HepG2 (cell line): Measurements from ENCODE around the gene ATP11A. TPM values are rescaled to one million over a fixed set of nuclear protein-coding genes. Genes with fewer than 3 reads are reported as not detected.

ENCODE experiments used
- ATAC-seq: fragments of 200-7000 bp; cut with Tn5 transposase; 3 replicates; pipeline ENCODE4 v1.9.1; 2020; ENCODE audit warnings: mild to moderate bottlenecking, moderate library complexity
- BruUV-seq: library from RNA; stranded (reverse); fragments of 400-500 nt; replicated peaks from 2 replicates; lab custom pipeline; 2021; lab: Mats Ljungman, UMichigan
- CTCF ChIA-PET: fragments of 300-600 bp; formaldehyde crosslinking; extraction: SDS; loops from one replicate; lab custom pipeline; 2021; ENCODE audit warnings: low total read pairs, inconsistent platforms, low intra/inter-chr PET ratio; lab: Yijun Ruan, JAX
- POLR2A ChIA-PET: fragments of 350-600 bp; sonication (Branson Sonifier 250); formaldehyde crosslinking; loops from one replicate; lab custom pipeline; 2020; ENCODE audit warnings: antibody characterized with exemption, inconsistent platforms; lab: Yijun Ruan, JAX
- DNase-seq: peaks from one replicate; pipeline ENCODE4 v3.0.0-alpha.2; 2015; ENCODE audit warnings: low spot score
- FAIRE-seq: peaks from 3 replicates; lab custom pipeline; 2011; peaks lifted over from hg19 to GRCh38; lab: Jason Lieb, UNC
- H2AFZ ChIP-seq: one replicate; pipeline ENCODE4 v1.6.1; 2011; ENCODE audit warnings: low read length, inconsistent platforms
- H3K27ac ChIP-seq: fragments of 300-600 bp; 3 replicates; pipeline ENCODE4 v1.8.0; 2011; ENCODE audit warnings: mixed run types, mild to moderate bottlenecking, mixed read lengths, low read length, inconsistent platforms; ENCODE audit not compliant: insufficient read depth; ENCODE audit errors: extremely low read length
- H3K27me3 ChIP-seq, 2 experiments: fragments of 200-600 bp in 1 of 2; 2 replicates in 1 of 2; 3 replicates in 1 of 2; pipeline versions ENCODE4 v1.6.0 to v1.8.0; 2011; ENCODE audit warnings: low read length in 2 of 2, mild to moderate bottlenecking in 2 of 2, moderate library complexity in 2 of 2, inconsistent platforms in 1 of 2; ENCODE audit not compliant: insufficient read depth in 2 of 2, control insufficient read depth in 1 of 2
- H3K36me3 ChIP-seq, 2 experiments: fragments of 200-600 bp in 1 of 2; replicated peaks in 1 of 2; 2 replicates in 1 of 2; 3 replicates in 1 of 2; pipeline versions ENCODE4 v1.5.1 to v1.8.0; 2011; ENCODE audit warnings: low read length in 2 of 2, inconsistent platforms in 1 of 2; ENCODE audit not compliant: insufficient read depth in 2 of 2, control insufficient read depth in 1 of 2
- H3K4me1 ChIP-seq: 2 replicates; pipeline ENCODE4 v1.5.1; 2012; ENCODE audit warnings: low read length, inconsistent platforms; ENCODE audit not compliant: insufficient read depth
- H3K4me2 ChIP-seq: 2 replicates; pipeline ENCODE4 v1.6.0; 2011; ENCODE audit warnings: low read depth, low read length, inconsistent platforms
- H3K4me3 ChIP-seq, 3 experiments: fragments of 200-600 bp in 1 of 3; sonication (generic), shearing (Covaris generic) in 1 of 3; replicated peaks in 1 of 3; 2 replicates each; pipeline ENCODE4 v1.5.1; 2011 to 2016; ENCODE audit warnings: low read length in 3 of 3, inconsistent platforms in 2 of 3, low read depth in 2 of 3, mild to moderate bottlenecking in 2 of 3, control low read depth in 1 of 3, mixed read lengths in 1 of 3; ENCODE audit not compliant: insufficient read depth in 1 of 3
- H3K79me2 ChIP-seq: one replicate; pipeline ENCODE4 v1.6.1; 2011; ENCODE audit warnings: low read length, inconsistent platforms; ENCODE audit not compliant: insufficient read depth
- H3K9ac ChIP-seq: 2 replicates; pipeline ENCODE4 v1.6.0; 2011; ENCODE audit warnings: mild to moderate bottlenecking, low read depth, low read length, inconsistent platforms; ENCODE audit not compliant: insufficient read depth
- H3K9me3 ChIP-seq: 2 replicates; pipeline ENCODE4 v1.5.1; 2012; ENCODE audit warnings: mild to moderate bottlenecking, low read length
- H4K20me1 ChIP-seq: 2 replicates; pipeline ENCODE4 v1.6.0; 2011; ENCODE audit warnings: inconsistent platforms, mild to moderate bottlenecking, low read length, moderate library complexity; ENCODE audit not compliant: insufficient read depth
- HES4 ChIP-seq: sonication (generic); formaldehyde crosslinking; IDR thresholded peaks from 2 replicates; pipeline ENCODE4 v1.9.0; 2021; ENCODE audit warnings: mild to moderate bottlenecking, missing genetic modification reagents, borderline replicate concordance
- KDM2A ChIP-seq: sonication (generic); formaldehyde crosslinking; IDR thresholded peaks from 2 replicates; pipeline ENCODE4 v1.4.0; 2020; ENCODE audit warnings: low read depth, missing genetic modification reagents, borderline replicate concordance
- MBNL3 ChIP-seq: fragments of 250-450 bp; sonication (Bioruptor Pico); conservative IDR thresholded peaks from 2 replicates; pipeline ENCODE4 v1.8.0; 2022; ENCODE audit warnings: mild to moderate bottlenecking, inconsistent platforms
- MZF1 ChIP-seq: sonication (generic); formaldehyde crosslinking; IDR thresholded peaks from 2 replicates; pipeline ENCODE4 v1.8.1; 2023; ENCODE audit warnings: mild to moderate bottlenecking, missing genetic modification reagents, borderline replicate concordance
- NR3C1 ChIP-seq: sonication (generic); formaldehyde crosslinking; IDR thresholded peaks from 2 replicates; pipeline ENCODE4 v1.4.0; 2020; ENCODE audit warnings: missing genetic modification reagents
- PRMT3 ChIP-seq: sonication (generic); formaldehyde crosslinking; IDR thresholded peaks from 2 replicates; pipeline ENCODE4 v1.8.1; 2022; ENCODE audit warnings: low read depth, mild to moderate bottlenecking, moderate library complexity, missing genetic modification reagents, borderline replicate concordance
- RFX3 ChIP-seq: IDR thresholded peaks from 2 replicates; pipeline ENCODE4 v1.6.1; 2016; ENCODE audit warnings: missing biosample characterization, missing genetic modification reagents
- SMAD9 ChIP-seq: sonication (generic); formaldehyde crosslinking; IDR thresholded peaks from 2 replicates; pipeline ENCODE4 v1.5.1; 2020; ENCODE audit warnings: mild to moderate bottlenecking, missing genetic modification reagents
- SNAPC2 ChIP-seq: sonication (generic); formaldehyde crosslinking; IDR thresholded peaks from 2 replicates; pipeline ENCODE4 v1.8.1; 2022; ENCODE audit warnings: mild to moderate bottlenecking, missing genetic modification reagents
- SP5 ChIP-seq: IDR thresholded peaks from 2 replicates; pipeline ENCODE4 v1.6.1; 2016; ENCODE audit warnings: low read depth, borderline replicate concordance
- ZFP36 ChIP-seq: fragments of 150-350 bp; IDR thresholded peaks from 2 replicates; pipeline ENCODE4 v1.6.1; 2018; ENCODE audit warnings: borderline replicate concordance, low read length, low read depth; ENCODE audit not compliant: partially characterized antibody
- ZNF317 ChIP-seq: sonication (generic); formaldehyde crosslinking; IDR thresholded peaks from 2 replicates; pipeline ENCODE4 v1.5.0; 2020; ENCODE audit warnings: mild to moderate bottlenecking, missing genetic modification reagents
- ZNF672 ChIP-seq: sonication (generic); formaldehyde crosslinking; IDR thresholded peaks from 2 replicates; pipeline ENCODE4 v1.8.1; 2022; ENCODE audit warnings: missing genetic modification reagents
- ZNF709 ChIP-seq: sonication (generic); formaldehyde crosslinking; IDR thresholded peaks from 2 replicates; pipeline ENCODE4 v1.5.0; 2020; ENCODE audit warnings: mild to moderate bottlenecking, missing genetic modification reagents
- ZNF740 ChIP-seq: sonication (generic); formaldehyde crosslinking; IDR thresholded peaks from 2 replicates; pipeline ENCODE4 v1.4.0; 2020; ENCODE audit warnings: missing genetic modification reagents
- ZNF792 ChIP-seq: IDR thresholded peaks from 2 replicates; pipeline ENCODE4 v1.6.1; 2016
- WGBS: methylation state at CpG from one replicate; pipeline ENCODE4 v1.1.6; 2017; ENCODE audit warnings: low lambda C conversion rate; 5-methylcytosine and 5-hydroxymethylcytosine counted together
- in situ Hi-C: cut with HindIII; loops from 2 replicates; pipeline ENCODE4 v1.10.0; 2017; ENCODE audit warnings: low pct_unique_long_range_greater_than_20kb; ENCODE audit not compliant: extremely low pct_ligation_motif_present
- intact Hi-C: fragments of 100-400 bp; cut with micrococcal nuclease; formaldehyde crosslinking; loops from one replicate; pipeline ENCODE4 v1.10.0; 2022; ENCODE audit not compliant: unreplicated experiment
- polyA plus RNA-seq, 8 experiments: library from polyadenylated mRNA; depleted of rRNA in 3 of 8; stranded (reverse) in 7 of 8; unstranded in 1 of 8; fragments of >200 nt; fragmentation: Illumina TruSeq in 4 of 8; extraction: Trizol in 4 of 8; gene quantifications; 2 replicates each; pipeline versions ENCODE4 v1.2.1 to v1.2.3, GENCODE V29; 2011 to 2016; ENCODE audit warnings: low read depth in 4 of 8, missing spikeins in 1 of 8, mixed read lengths in 1 of 8; ENCODE audit not compliant: insufficient read depth in 1 of 8
- total RNA-seq, 5 experiments: library from RNA; depleted of rRNA; stranded (reverse); fragments of >200 nt; fragmentation: Illumina TruSeq; extraction: Trizol; gene quantifications; 2 replicates each; pipeline ENCODE4 v1.2.3, GENCODE V29; 2016; ENCODE audit warnings: low read depth in 1 of 5
- TF ChIP-seq, protein P1 (sequence below): sonication (generic); formaldehyde crosslinking; IDR thresholded peaks from 2 replicates; pipeline ENCODE4; 2020; ENCODE audit warnings: missing genetic modification reagents, mild to moderate bottlenecking, borderline replicate concordance

Gene ATP11A
- total and polyA plus RNA-seq, 2 of the 13 experiments (the other 11 are each of a cell fraction or from before 2014, with no cell fraction given): 18.4 to 20.1 TPM

- intact Hi-C loops (no loop called here), in situ Hi-C loops (no loop called here)
- Histone ChIP-seq H3K27me3 (peaks cover 3 to 37% of the 10 kb centered on the region in 2 experiments; a peak in 4 of 5 replicates), H3K4me3 (no peak overlapping the region), H3K79me2 (no peaks in the 10 kb centered on the region), H3K36me3 (no peaks in the 10 kb centered on the region), H4K20me1 (no peaks in the 10 kb centered on the region), H3K27ac (no peak overlapping the region), H2AFZ (no peak overlapping the region), H3K4me2 (no peak overlapping the region), H3K9me3 (no peaks in the 10 kb centered on the region), H3K4me1 (peaks cover 11% of the 10 kb centered on the region), H3K9ac (no peak overlapping the region)
- ATAC-seq: no peak
- BruUV-seq: no TSS peak
- FAIRE-seq: no peak
- 61% methylated on average over 17 of the region's 17 CpGs for WGBS
- POLR2A ChIA-PET: no interaction called here
- CTCF ChIA-PET: no interaction called here
- TF ChIP-seq MZF1: no peak
- no peak for TF ChIP-seq PRMT3 (CRISPR knock-in tag)
- no peak for TF ChIP-seq SP5 (CRISPR knock-in tag)
- no peak for TF ChIP-seq KDM2A (CRISPR knock-in tag)
- no peak for TF ChIP-seq ZNF317 (CRISPR knock-in tag)
- no peak for TF ChIP-seq MBNL3 (CRISPR knock-in tag)
- no peak for TF ChIP-seq HES4 (CRISPR knock-in tag)
- no peak for TF ChIP-seq RFX3
- no peak for TF ChIP-seq ZNF709 (CRISPR knock-in tag)
- TF ChIP-seq, protein P1, sequence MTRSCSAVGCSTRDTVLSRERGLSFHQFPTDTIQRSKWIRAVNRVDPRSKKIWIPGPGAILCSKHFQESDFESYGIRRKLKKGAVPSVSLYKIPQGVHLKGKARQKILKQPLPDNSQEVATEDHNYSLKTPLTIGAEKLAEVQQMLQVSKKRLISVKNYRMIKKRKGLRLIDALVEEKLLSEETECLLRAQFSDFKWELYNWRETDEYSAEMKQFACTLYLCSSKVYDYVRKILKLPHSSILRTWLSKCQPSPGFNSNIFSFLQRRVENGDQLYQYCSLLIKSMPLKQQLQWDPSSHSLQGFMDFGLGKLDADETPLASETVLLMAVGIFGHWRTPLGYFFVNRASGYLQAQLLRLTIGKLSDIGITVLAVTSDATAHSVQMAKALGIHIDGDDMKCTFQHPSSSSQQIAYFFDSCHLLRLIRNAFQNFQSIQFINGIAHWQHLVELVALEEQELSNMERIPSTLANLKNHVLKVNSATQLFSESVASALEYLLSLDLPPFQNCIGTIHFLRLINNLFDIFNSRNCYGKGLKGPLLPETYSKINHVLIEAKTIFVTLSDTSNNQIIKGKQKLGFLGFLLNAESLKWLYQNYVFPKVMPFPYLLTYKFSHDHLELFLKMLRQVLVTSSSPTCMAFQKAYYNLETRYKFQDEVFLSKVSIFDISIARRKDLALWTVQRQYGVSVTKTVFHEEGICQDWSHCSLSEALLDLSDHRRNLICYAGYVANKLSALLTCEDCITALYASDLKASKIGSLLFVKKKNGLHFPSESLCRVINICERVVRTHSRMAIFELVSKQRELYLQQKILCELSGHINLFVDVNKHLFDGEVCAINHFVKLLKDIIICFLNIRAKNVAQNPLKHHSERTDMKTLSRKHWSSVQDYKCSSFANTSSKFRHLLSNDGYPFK: no peak
- TF ChIP-seq ZNF740: no peak
- TF ChIP-seq SMAD9 (CRISPR knock-in tag): no peak
- no peak for TF ChIP-seq ZFP36
- no peak for TF ChIP-seq ZNF792 (CRISPR knock-in tag)
- TF ChIP-seq SNAPC2 (CRISPR knock-in tag): no peak
- TF ChIP-seq NR3C1: no peak
- TF ChIP-seq ZNF672 (CRISPR knock-in tag): no peak
- no peak for DNase-seq
These were observed 9.0 kb upstream of the ATP11A start for GRCh38 chr13:112680741-112681360.
